GM19025 (cell line): Measurements from ENCODE around the gene PHLPP2.

ENCODE experiments used
- ATAC-seq: cut with Tn5 transposase; IDR thresholded peaks from one replicate; pipeline ENCODE4 v1.9.1; 2021; ENCODE audit warnings: mild to moderate bottlenecking, low read depth, moderate library complexity; ENCODE audit not compliant: unreplicated experiment

PHLPP2 gene

DNA sequence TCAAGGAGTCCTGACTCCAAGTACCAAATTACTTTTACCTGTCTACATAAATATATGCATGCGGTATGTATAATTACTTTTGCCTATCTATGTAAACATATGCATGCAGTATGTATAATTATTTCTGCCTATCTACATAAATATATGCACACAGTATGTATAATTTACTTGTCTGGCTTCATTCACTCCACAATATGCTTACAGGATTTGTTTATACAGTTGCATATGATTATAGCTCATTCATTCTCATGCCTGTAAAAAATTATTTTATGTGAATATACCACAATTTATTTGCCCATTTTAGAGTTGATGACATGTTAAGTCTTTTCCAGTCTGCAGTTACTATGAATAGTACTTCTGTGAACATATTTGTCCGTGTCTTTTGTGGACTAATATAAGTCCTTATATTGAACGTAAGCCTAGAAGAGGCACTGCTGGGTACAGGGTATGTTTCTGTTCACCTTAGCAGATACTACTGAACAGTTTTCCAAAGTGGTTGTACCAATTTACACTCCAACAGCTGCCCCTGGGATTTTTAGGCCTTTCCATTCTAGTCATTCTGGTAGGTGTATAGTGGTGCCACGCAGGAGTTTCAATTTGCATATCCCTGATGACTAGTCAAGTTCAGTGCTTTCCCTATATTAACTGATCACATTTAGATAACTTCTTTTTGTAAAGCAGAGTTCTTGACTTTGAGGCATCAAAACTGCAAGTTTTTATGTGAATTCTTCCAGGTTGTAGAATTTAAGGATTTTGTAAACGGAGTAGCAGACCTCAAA is 51.5 kb downstream of the PHLPP2 start:
- no peak for ATAC-seq

DNA sequence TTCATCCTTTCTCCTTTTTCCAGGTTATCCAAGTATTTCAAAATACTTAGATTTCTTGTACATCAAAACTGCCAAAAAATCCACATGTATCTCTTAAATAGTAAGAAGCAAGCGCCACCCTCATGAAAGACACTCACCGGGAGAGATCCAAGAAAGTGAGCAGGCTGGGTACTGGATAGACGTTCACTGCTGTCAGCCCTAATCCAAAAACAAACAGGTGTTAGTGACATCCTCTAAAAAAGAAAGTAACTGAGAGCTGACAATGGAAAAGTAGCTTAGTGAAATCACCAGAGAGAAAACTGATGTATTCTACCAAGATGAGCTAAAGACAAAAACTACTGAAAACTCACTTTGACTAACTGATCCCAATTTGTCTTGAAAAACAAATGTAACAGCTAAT is 52.4 kb downstream of the PHLPP2 start:
- no peak for ATAC-seq

GRCh38 chr16:71671165-71671564 is 53.3 kb downstream of the PHLPP2 start:
- ATAC-seq, result no peak

- ATAC-seq, result no peak
Measured at GRCh38 chr16:71670537-71670936, 54.0 kb downstream of the PHLPP2 start.

- ATAC-seq, result no peak
Measured at GRCh38 chr16:71669926-71670536, 54.5 kb downstream of the PHLPP2 start.

DNA sequence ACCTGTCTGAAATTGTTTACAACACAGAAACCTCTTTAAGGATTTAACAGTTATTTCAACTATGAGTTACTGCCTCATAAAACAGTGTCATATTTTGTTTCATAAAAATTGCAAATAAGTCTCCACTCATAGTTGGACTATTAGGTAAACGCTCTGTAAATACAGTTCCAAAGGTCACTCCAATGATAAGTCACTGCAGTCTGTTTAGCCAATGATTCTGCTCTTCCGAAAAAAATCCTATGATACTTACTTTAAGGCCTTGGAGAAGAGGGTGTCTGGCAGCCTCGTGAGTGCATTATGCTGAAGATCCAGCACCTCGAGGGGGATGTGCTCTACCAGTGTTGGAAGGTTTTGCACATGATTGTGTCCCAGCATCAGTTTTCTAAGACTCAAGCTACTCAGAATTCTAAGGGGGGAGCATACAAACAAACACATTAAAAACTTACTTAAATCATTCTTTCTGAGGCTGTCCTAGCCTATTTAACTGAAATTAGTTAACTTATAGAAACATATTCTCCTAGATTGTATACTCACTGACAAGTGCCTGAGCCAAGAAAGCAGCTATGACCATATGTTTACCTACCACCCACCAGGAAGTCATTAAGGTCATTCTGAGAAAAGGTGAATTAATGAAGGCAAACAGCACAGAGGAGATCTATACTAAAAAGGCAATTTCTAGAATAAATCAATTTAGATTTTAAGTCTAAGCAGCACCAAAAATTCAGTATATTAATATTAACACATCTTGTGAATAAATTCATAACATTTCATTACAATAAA is 57.4 kb downstream of the PHLPP2 start:
- no peak for ATAC-seq

- ATAC-seq, result no peak
Measured at GRCh38 chr16:71666264-71666663, 58.2 kb downstream of the PHLPP2 start.

DNA sequence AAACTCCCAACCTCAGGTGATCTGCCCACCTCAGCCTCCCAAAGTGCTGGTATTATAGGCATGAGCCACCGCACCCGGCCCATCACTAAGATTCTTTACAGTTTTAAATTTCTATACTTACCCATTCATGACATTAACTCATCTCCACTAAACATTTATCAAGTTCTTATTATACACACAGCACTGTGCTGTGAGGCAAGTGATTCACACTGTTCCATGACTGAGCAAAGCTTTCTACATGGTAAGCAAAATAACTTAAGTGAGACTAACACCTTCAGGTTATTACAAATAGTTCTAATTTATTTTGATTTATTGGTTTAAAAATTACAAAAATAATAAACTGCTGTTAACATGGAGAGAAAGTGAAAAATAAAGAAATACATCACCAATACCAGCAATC is 65.0 kb downstream of the PHLPP2 start:
- ATAC-seq, result no peak

DNA sequence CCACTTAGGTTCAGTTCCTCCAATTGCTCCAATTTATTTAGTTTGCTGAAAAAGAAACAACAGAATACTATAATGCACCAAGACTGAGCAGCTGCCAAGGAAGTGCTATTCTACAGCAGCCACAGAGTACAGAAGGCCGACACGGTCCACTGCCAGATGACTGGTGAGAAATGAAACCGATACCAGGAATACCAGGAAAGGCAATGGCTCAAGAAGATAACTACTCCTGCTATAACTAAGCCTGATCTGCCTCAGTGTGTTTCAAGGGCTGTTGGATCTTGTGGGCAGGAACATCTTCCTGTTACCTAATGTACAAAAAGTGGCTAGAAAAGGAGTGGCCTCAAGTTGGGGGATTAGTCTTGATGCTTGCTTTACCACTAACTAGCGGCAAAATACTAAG is 65.7 kb downstream of the PHLPP2 start:
- ATAC-seq, result no peak

DNA sequence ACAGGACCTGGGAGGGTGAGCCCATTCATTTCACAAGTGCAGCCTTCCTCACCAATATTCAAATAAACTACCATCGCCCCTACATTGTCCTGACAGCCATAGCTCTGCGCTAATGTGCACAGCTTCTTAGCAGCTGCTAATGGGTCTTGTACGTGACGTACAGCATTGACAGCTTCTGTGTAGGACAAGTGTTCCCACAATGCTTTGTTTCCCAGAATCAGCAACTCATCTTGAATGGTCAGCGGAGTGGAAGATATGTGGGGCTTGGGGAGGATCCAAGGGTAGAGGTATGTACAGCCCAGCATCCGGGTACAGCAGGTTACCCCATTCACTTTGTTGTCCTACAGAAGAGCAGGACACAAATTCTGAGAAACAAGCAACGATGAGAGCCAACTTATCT is 74.8 kb downstream of the PHLPP2 start:
- ATAC-seq, result no peak

DNA sequence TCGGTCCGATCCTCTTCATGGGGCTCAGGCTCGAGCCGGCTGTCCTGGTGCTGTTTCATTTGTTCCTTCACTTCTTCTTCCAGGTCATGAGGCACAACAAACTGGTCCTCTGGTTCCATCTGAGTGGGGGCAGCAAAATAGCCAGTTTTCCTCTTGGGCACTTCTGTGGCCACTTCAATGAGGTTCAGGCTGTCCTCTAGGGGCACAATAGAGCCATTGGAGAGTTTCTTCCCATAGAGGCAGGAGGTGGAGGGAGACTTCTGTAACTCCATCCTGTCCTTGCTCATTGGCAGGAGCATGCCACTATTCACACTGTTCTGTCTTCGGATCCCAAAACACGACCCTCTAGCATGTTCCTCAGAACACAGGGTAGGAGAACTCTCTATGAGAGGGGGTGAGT is 75.6 kb downstream of the PHLPP2 start:
- ATAC-seq, result no peak

- ATAC-seq, result no peak
Measured at GRCh38 chr16:71648162-71648561, 76.3 kb downstream of the PHLPP2 start.

DNA sequence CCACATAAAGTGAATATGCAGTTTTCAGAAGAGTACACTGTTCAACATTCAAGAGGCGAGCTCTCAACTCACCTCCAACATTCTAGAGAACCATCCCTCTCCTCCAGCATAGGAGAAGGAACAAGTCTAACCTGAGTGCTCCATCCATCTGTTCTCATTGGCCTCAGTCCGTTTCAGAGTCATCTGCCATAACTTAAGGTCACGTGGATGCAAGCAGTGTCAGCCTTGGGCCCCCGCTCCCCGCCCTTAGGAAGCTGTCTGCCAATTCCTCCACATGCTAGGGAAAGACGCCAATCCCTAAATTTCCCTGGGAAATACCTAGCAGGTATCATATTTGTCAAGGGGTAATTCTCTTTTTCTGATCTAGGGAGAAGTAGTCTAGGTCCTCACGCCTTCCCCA is 77.1 kb downstream of the PHLPP2 start:
- no peak for ATAC-seq

DNA sequence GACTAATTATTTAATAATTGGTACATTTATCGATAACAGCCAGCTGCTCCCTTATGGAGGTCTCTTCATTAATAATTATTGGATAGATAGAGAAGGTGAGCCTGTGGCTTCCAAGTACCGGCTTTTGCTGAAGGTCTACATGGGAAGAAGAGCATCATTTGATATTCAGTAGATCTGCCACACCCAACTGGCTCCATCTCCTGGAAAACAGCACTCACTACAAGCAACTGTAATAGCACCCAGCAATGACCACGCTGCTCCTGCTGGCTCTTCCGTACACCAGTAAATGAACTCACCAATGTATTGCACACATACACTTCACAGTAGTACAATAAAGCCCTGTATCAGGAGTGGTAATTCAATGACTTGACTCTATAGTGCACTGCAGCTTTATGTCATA is 79.1 kb downstream of the PHLPP2 start:
- no peak for ATAC-seq

DNA sequence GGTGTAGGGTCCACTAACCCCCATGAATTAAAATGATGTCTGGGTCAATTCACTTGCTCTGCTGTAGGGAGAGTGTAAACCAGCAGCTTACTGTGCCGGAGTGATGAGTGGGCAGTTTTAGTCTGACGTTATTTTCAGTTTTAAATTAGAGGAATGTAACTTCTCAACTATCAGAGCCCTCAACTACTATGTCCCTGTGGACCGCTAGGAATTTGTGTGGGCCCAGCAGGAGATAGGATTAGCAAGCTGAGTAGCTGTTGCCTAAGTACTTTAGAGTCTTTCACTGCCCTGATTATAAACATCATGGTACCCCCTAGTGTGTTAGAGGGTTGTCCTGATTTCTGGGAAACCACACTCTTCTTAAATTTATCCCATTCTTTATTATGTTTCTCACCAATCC is 87.1 kb downstream of the PHLPP2 start:
- ATAC-seq, result no peak

- no peak for ATAC-seq
Measured at GRCh38 chr16:71635632-71636031, 88.9 kb downstream of the PHLPP2 start.

GRCh38 chr16:71631776-71632175 is 92.7 kb downstream of the PHLPP2 start:
- ATAC-seq, result no peak

- no peak for ATAC-seq
Measured at GRCh38 chr16:71630808-71631207, 93.7 kb downstream of the PHLPP2 start.

- no peak for ATAC-seq
Measured at GRCh38 chr16:71629278-71630016, 95.1 kb downstream of the PHLPP2 start.

DNA sequence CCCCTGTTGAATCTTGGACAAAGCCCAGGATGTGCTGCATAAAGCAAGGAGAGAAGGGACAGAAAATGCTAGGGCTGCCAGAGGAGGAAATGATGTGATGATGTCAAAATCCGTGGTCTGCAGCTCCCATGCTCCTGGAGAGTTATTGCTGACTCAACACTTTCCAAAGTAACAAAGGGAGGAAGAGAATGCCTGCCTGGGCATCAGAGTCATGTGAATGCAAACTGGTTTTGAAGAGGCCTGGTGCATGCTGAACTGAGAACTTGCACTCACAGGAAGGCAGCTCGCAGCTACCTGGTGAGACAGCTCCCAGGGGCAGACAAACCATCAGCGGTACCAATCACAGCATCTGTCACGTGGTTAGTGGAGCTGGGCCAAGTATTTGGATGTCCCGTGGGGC is 95.7 kb downstream of the PHLPP2 start:
- no peak for ATAC-seq

GRCh38 chr16:71627731-71628181 is 96.7 kb downstream of the PHLPP2 start:
- no peak for ATAC-seq
